Transverse colon (tissue), 4 donors: ENCODE measurements around the gene ANGPTL4. TPM values are rescaled to one million over a fixed set of nuclear protein-coding genes. Genes with fewer than 3 reads are reported as not detected.

Experiments used
- DNase-seq: peaks from one replicate; pipeline ENCODE4 v3.0.0-alpha.2; 2019
- H3K27ac ChIP-seq, 4 donors: fragments of 200-600 bp; sonication (generic); 2 replicates each; pipeline ENCODE4 v1.5.1; 2016 to 2018; ENCODE audit warnings: inconsistent platforms in 4 of 4
- H3K27me3 ChIP-seq: fragments of 200-600 bp; sonication (generic); 2 replicates; pipeline ENCODE4 v1.5.1; 2017; ENCODE audit warnings: inconsistent platforms
- H3K36me3 ChIP-seq, 4 donors: fragments of 200-600 bp; sonication (generic); 2 replicates each; pipeline ENCODE4 v1.5.1; 2017 to 2019; ENCODE audit warnings: inconsistent platforms in 4 of 4
- H3K4me1 ChIP-seq, 4 donors: fragments of 200-600 bp; sonication (generic); 2 replicates each; pipeline ENCODE4 v1.5.1; 2017 to 2020; ENCODE audit warnings: inconsistent platforms in 4 of 4
- H3K4me3 ChIP-seq, 4 donors: fragments of 200-600 bp; sonication (generic); 1 replicate in 1 of 4; 2 replicates in 3 of 4; pipeline versions ENCODE4 v1.5.1 to v1.6.1; 2017 to 2019; ENCODE audit warnings: inconsistent platforms in 4 of 4
- H3K9me3 ChIP-seq, 2 donors: fragments of 200-600 bp; sonication (generic); 2 replicates each; pipeline ENCODE4 v1.5.1; 2017 to 2019; ENCODE audit warnings: inconsistent platforms in 2 of 2
- EP300 ChIP-seq: sonication (generic); formaldehyde crosslinking; IDR thresholded peaks from one replicate; pipeline ENCODE4 v1.6.1; 2017; ENCODE audit warnings: antibody characterized with exemption, low read depth
- POLR2A ChIP-seq: fragments of 450-650 bp; IDR thresholded peaks from one replicate; pipeline ENCODE4 v1.6.1; 2016; ENCODE audit warnings: antibody characterized with exemption, mild to moderate bottlenecking, moderate library complexity
- POLR2AphosphoS5 ChIP-seq, 3 donors: sonication (generic); formaldehyde crosslinking; IDR thresholded peaks; one replicate each; pipeline ENCODE4 v1.6.1; 2016; ENCODE audit warnings: antibody characterized with exemption in 3 of 3
- WGBS, 2 donors: methylation state at CpG; one replicate each; pipeline ENCODE4 v1.1.5; 2018; ENCODE audit warnings: low coverage in 1 of 2; 5-methylcytosine and 5-hydroxymethylcytosine counted together
- in situ Hi-C, 4 donors: fragments of 200-750 bp; cut with MboI; loops; one replicate each; pipeline versions ENCODE4 v1.15.0 to v1.15.1; 2017; ENCODE audit warnings: low sequenced_read_pairs in 3 of 4, low pct_ligation_motif_present in 1 of 4, low pct_unique_long_range_greater_than_20kb in 1 of 4
- intact Hi-C: fragments of 100-400 bp; cut with DNase I; formaldehyde crosslinking; loops from one replicate; pipeline ENCODE4 v1.15.1; 2023; ENCODE audit warnings: low total_unique reads
- total RNA-seq, 4 donors: library from RNA; depleted of rRNA; stranded (reverse); fragments of >200 nt; gene quantifications; one replicate each; pipeline ENCODE4 v1.1.0, GENCODE V29; 2016
- TF ChIP-seq, protein P1 (sequence below), 5 experiments: fragments of 200-600 bp in 3 of 5; fragments of 450-650 bp in 2 of 5; sonication (generic) in 3 of 5; IDR thresholded peaks; 1 replicate in 2 of 5; 2 replicates in 3 of 5; pipeline ENCODE4 v1.5.1; 2016 to 2017; ENCODE audit warnings: antibody characterized with exemption in 5 of 5, inconsistent platforms in 3 of 5, mild to moderate bottlenecking in 2 of 5, moderate library complexity in 1 of 5

ANGPTL4 gene
- total RNA-seq, 4 donors from 2014 or later = 2.3 to 123 (median 10.3) TPM

- peak overlapping the region in 2 of 4 donors; percentile 3 to 11 for H3K4me3 ChIP-seq
- intact Hi-C loops = loop anchor here (10.0 kb wide), 1 partner anchor 78 kb away; the partner anchor contains the start of gene HNRNPM
- H3K27me3 ChIP-seq = peaks cover 29% of the 10 kb centered on the region
- in situ Hi-C loops = no loop called here
- 49 to 90% methylated on average over 2 to 13 of the region's 13 CpGs for WGBS, 2 donors
- TF ChIP-seq POLR2AphosphoS5 (IDR thresholded peaks at IDR 0.05) = no peak
- TF ChIP-seq EP300 = no peak
- TF ChIP-seq, protein P1, sequence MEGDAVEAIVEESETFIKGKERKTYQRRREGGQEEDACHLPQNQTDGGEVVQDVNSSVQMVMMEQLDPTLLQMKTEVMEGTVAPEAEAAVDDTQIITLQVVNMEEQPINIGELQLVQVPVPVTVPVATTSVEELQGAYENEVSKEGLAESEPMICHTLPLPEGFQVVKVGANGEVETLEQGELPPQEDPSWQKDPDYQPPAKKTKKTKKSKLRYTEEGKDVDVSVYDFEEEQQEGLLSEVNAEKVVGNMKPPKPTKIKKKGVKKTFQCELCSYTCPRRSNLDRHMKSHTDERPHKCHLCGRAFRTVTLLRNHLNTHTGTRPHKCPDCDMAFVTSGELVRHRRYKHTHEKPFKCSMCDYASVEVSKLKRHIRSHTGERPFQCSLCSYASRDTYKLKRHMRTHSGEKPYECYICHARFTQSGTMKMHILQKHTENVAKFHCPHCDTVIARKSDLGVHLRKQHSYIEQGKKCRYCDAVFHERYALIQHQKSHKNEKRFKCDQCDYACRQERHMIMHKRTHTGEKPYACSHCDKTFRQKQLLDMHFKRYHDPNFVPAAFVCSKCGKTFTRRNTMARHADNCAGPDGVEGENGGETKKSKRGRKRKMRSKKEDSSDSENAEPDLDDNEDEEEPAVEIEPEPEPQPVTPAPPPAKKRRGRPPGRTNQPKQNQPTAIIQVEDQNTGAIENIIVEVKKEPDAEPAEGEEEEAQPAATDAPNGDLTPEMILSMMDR (IDR thresholded peaks at IDR 0.05) = no peak
- no peak for TF ChIP-seq POLR2A
- peak; percentile 30 for DNase-seq
- peak overlapping the region; percentile 63 to 94 (median 72) for H3K27ac ChIP-seq
- H3K9me3 ChIP-seq = no peaks in the 10 kb centered on the region
- H3K4me1 ChIP-seq = peaks cover 26 to 68% (median 51%) of the 10 kb centered on the region in 4 donors
- no peaks in the 10 kb centered on the region for H3K36me3 ChIP-seq
These were observed 3.0 kb downstream of the ANGPTL4 start for GRCh38 chr19:8366961-8367326.

GRCh38 chr19:8367327-8368001, 3.5 kb downstream of the ANGPTL4 start:
- no peaks in the 10 kb centered on the region for H3K9me3 ChIP-seq
- peak overlapping the region; percentile 63 to 94 (median 72) for H3K27ac ChIP-seq
- WGBS, 2 donors = 19 to 44% methylated on average over 10 to 21 of the region's 23 CpGs
- in situ Hi-C loops = no loop called here
- DNase-seq = peak; percentile 87
- peak overlapping the region in 2 of 4 donors; percentile 3 to 11 for H3K4me3 ChIP-seq
- peak; percentile 54 to 74 (median 64) for TF ChIP-seq POLR2AphosphoS5 (IDR thresholded peaks at IDR 0.05)
- TF ChIP-seq, protein P1 (IDR thresholded peaks at IDR 0.05) = no peak
- TF ChIP-seq POLR2A = no peak
- peak; percentile 17 for TF ChIP-seq EP300
- peaks cover 29% of the 10 kb centered on the region for H3K27me3 ChIP-seq
- intact Hi-C loops = loop anchor here (10.0 kb wide), 1 partner anchor 77 kb away; the partner anchor contains the start of gene HNRNPM
- H3K36me3 ChIP-seq = no peaks in the 10 kb centered on the region
- peaks cover 22 to 62% (median 46%) of the 10 kb centered on the region in 4 donors for H3K4me1 ChIP-seq

GRCh38 chr19:8370176-8371010, 6.4 kb downstream of the ANGPTL4 start:
- DNase-seq = no peak
- Histone ChIP-seq H3K27ac (peak overlapping the region in 1 of 4 donors; percentile 21), H3K4me1 (peaks cover 17 to 33% (median 31%) of the 10 kb centered on the region in 4 donors), H3K9me3 (no peaks in the 10 kb centered on the region), H3K36me3 (no peaks in the 10 kb centered on the region), H3K27me3 (peaks cover 2% of the 10 kb centered on the region), H3K4me3 (no peak overlapping the region)
- intact Hi-C loops = no loop called here
- in situ Hi-C loops = no loop called here
- TF ChIP-seq POLR2AphosphoS5 (IDR thresholded peaks at IDR 0.05) = no peak
- TF ChIP-seq POLR2A = no peak
- no peak for TF ChIP-seq EP300
- 73 to 74% methylated on average over 9 to 18 of the region's 19 CpGs for WGBS, 2 donors

DNA sequence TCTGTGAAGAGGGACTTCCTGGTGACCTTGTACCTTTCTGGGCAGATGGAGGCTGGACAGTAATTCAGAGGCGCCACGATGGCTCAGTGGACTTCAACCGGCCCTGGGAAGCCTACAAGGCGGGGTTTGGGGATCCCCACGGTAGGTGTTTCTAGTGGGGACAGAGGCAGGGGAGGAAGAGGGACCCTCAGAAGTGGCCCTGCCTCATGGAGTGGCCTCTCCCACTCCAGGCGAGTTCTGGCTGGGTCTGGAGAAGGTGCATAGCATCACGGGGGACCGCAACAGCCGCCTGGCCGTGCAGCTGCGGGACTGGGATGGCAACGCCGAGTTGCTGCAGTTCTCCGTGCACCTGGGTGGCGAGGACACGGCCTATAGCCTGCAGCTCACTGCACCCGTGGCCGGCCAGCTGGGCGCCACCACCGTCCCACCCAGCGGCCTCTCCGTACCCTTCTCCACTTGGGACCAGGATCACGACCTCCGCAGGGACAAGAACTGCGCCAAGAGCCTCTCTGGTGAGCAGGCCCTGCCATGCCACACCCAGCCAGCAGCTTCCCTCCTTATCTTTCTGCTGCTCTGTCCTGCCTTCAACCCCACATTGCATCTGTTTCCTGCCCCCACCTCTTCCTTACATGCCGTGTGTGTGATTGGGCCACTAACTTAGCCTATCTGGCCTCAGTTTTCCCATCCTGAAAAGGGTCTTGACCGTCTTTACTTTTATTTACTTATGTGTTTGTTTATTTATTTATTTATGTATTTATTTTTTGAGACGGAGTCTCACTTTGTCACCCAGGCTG, 7.3 kb downstream of the ANGPTL4 start:
- Histone ChIP-seq H3K9me3 (no peaks in the 10 kb centered on the region), H3K4me3 (no peak overlapping the region), H3K27ac (peak overlapping the region in 1 of 4 donors; percentile 21), H3K4me1 (peaks cover 17 to 31% (median 29%) of the 10 kb centered on the region in 4 donors), H3K27me3 (no peaks in the 10 kb centered on the region), H3K36me3 (no peaks in the 10 kb centered on the region)
- in situ Hi-C loops (no loop called here), intact Hi-C loops (no loop called here)
- 76 to 78% methylated on average over 3 to 28 of the region's 28 CpGs for WGBS, 2 donors
- TF ChIP-seq, protein P1 (IDR thresholded peaks at IDR 0.05) = no peak
- no peak for TF ChIP-seq EP300
- TF ChIP-seq POLR2A = no peak
- no peak for TF ChIP-seq POLR2AphosphoS5 (IDR thresholded peaks at IDR 0.05)
- DNase-seq = no peak
